ENCODE measurements around the gene LRP1.
A peak's percentile ranks its signal among the peaks of the same experiment; 100 is the strongest.

Gene LRP1

DNA sequence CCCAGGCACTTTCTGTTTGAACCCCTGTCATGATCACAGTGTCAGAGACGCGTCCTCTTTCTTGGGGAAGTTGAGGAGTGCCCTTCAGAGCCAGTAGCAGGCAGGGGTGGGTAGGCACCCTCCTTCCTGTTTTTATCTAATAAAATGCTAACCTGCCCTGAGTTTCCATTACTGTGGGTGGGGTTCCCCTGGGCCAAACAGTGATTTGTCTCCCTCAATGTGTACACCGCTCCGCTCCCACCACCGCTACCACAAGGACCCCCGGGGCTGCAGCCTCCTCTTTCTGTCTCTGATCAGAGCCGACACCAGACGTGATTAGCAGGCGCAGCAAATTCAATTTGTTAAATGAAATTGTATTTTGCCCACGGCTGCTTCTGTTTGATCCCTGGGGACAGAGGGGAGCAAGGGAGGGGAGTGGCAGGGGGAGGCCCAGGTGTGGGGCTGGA is 106.3 kb downstream of the LRP1 start:
- no peak for DNase-seq (ENCODE audit: low read depth)
- Histone ChIP-seq H3K4me1 (ENCODE audit: control insufficient read depth, insufficient read depth, low read length) (peaks cover 45% of the 10 kb centered on the region), H3K9me3 (ENCODE audit: control insufficient read depth, low read length) (no peaks in the 10 kb centered on the region), H3K27me3 (replicated peaks; ENCODE audit: control insufficient read depth, insufficient read depth, low read length) (no peaks in the 10 kb centered on the region), H3K36me3 (ENCODE audit: control insufficient read depth, insufficient read depth, low read length, severe bottlenecking) (peaks cover 37% of the 10 kb centered on the region), H3K4me3 (ENCODE audit: low read length) (no peak overlapping the region), H3K9ac (ENCODE audit: low read length) (no peak overlapping the region)

DNA sequence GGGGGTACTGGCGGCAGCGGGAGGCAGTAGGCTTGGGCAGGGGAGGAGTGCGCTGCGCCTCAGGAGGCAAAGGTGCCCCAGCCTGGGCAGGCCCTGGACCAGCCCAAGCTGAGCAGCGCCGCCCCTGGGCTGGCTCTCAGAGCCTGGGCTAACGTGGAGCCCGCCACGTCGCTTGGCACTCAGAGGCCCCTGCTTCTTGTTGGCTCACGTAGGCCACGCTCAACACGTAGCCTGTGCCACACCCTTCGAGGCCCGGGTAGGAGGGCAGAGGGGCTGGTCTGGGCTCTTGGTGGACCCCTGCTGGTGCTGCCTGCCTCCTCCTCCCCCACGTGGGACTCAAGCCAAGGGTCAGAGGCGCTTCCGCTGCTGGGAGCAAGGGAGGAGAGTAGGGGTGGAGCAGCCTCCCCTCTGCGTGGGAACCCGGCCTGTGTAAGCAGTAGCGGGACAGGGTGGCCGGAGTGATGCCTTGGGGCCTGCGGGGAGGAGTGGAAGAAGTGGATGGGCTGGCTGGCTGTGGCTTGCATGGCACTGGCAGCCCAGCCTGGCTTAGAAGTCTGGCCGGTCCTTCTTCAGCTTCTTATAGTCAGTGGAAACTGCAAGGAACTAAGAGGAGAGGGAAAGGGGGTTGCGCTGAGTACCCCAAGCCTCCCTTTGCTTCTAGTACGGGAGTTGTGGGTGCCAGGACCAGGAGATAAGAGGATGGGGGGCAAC is 106.9 kb downstream of the LRP1 start:
- Histone ChIP-seq H3K9ac (ENCODE audit: low read length) (peak overlapping the region; percentile 11), H3K4me3 (ENCODE audit: low read length) (no peak overlapping the region), H3K27me3 (replicated peaks; ENCODE audit: control insufficient read depth, insufficient read depth, low read length) (no peaks in the 10 kb centered on the region), H3K36me3 (ENCODE audit: control insufficient read depth, insufficient read depth, low read length, severe bottlenecking) (peaks cover 37% of the 10 kb centered on the region), H3K4me1 (ENCODE audit: control insufficient read depth, insufficient read depth, low read length) (peaks cover 48% of the 10 kb centered on the region), H3K9me3 (ENCODE audit: control insufficient read depth, low read length) (no peaks in the 10 kb centered on the region)
- DNase-seq (ENCODE audit: low read depth): no peak

DNA sequence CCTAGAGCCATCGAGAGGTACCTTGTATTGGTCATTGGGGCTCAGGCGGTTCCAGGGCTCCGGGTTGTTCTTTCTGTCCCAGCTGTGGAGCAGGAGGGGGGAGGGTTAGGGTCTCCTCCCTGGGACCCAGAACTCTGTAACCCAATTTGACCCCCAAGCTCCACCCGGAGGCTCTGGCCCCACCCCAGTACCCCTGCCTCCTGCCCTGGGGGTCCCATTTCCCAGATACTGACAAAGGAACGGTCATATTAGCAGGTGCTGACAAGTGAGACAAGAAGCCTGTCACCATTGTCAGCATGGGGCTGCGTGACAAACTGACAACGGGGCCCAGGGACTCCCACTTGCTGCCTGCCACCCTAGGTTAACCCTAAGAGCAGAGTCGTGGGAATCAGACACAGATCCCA is 107.4 kb downstream of the LRP1 start:
- Histone ChIP-seq H3K4me3 (ENCODE audit: low read length) (no peak overlapping the region), H3K9ac (ENCODE audit: low read length) (no peak overlapping the region), H3K27me3 (replicated peaks; ENCODE audit: control insufficient read depth, insufficient read depth, low read length) (no peaks in the 10 kb centered on the region), H3K4me1 (ENCODE audit: control insufficient read depth, insufficient read depth, low read length) (peaks cover 47% of the 10 kb centered on the region), H3K9me3 (ENCODE audit: control insufficient read depth, low read length) (no peaks in the 10 kb centered on the region), H3K36me3 (ENCODE audit: control insufficient read depth, insufficient read depth, low read length, severe bottlenecking) (peaks cover 37% of the 10 kb centered on the region)
- DNase-seq (ENCODE audit: low read depth): no peak

DNA sequence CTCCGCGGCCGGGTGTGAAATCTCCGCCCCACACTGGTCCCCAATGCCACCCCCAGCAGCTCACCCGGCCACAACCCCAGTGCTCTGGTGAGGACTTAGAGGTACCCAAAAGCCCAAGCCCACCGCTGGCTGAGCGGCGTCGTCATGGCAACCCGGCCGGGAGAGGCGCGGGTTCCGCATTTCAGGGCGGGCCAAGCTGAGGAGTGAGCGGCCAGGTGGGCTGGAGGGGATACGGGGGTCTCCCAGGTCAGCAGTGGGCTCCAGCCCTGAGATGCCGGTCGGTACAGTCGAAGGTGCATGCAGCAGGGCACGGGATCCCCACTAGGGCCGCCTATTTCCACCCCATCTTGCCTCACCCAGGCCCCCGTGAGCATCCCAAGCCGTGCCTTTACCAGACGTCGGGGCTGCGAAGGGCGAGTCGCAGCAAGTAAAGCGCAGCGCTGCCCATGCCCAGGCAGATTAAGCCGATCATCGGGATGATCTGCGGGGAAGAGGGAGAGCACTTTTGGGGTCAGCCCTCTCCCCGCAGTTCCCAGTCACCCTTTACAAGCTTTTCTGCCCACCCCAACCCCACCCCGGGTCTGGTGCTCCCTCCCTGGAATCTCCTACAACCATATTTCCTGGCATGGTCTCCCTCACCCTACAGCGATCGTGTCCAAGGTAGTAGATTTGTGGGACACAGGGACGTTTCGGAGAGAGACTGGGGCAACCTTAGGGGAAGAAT is 108.1 kb downstream of the LRP1 start:
- DNase-seq (ENCODE audit: low read depth): no peak
- Histone ChIP-seq H3K4me3 (ENCODE audit: low read length) (no peak overlapping the region), H3K27me3 (replicated peaks; ENCODE audit: control insufficient read depth, insufficient read depth, low read length) (no peaks in the 10 kb centered on the region), H3K9ac (ENCODE audit: low read length) (peak overlapping the region; percentile 52), H3K36me3 (ENCODE audit: control insufficient read depth, insufficient read depth, low read length, severe bottlenecking) (peaks cover 34% of the 10 kb centered on the region), H3K4me1 (ENCODE audit: control insufficient read depth, insufficient read depth, low read length) (peaks cover 47% of the 10 kb centered on the region), H3K9me3 (ENCODE audit: control insufficient read depth, low read length) (no peaks in the 10 kb centered on the region)

DNA sequence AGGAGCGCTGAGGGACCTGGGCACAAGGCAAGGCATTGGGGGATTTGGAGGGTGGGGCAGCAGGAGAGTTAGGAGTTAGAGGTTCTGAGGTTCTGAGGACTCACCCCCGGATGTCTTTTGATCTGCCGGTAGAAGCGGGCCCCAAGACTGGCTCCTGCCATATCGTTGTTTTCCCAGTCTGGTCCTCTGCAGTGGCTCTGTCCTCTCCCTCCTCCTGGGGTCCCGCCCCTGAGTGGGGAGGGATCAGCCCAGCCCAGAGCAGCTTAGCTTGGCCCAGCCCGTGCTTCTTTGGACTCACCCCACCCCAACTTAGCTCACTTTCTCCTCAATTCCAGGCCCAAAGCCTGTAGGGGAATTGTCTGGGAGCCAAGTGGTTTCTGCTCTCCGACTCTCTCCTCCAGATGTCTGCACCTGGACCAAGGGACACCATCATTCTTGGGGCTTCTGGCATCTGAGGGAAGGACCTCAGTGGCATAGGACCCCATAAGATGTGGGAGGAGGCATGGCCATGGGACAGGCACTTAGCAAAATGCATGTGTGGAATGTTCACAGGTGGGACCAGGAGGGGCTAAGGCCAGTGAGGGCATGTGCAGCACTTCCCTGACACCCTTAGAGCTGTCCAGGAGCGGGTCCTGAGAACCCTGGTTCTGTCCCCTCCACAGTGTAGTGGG is 108.8 kb downstream of the LRP1 start:
- H3K9ac ChIP-seq (ENCODE audit: low read length): peak overlapping the region; percentile 52
- H3K4me3 ChIP-seq (ENCODE audit: low read length): no peak overlapping the region
- H3K36me3 ChIP-seq (ENCODE audit: control insufficient read depth, insufficient read depth, low read length, severe bottlenecking): peaks cover 27% of the 10 kb centered on the region
- DNase-seq (ENCODE audit: low read depth): peak; percentile 63
- no peaks in the 10 kb centered on the region for H3K9me3 ChIP-seq (ENCODE audit: control insufficient read depth, low read length)
- peaks cover 48% of the 10 kb centered on the region for H3K4me1 ChIP-seq (ENCODE audit: control insufficient read depth, insufficient read depth, low read length)
- H3K27me3 ChIP-seq (replicated peaks; ENCODE audit: control insufficient read depth, insufficient read depth, low read length): peaks cover 3% of the 10 kb centered on the region

DNA sequence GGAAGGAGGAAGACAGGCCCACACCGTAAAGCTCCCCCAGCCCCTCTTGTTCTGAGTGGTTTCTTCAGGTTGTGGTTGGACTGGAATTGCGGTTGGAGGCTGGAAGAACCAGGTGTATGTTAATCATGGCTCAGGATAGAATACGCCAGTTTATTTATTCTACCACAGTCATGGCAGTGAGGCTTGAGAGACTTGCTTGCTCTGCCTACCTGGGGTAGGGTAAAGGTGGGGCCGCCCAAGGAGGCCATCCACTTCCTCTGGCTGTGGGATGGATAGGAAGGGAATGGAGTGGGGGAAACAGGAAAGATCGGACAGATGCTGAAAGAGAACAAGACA is 109.3 kb downstream of the LRP1 start:
- no peak overlapping the region for H3K4me3 ChIP-seq (ENCODE audit: low read length)
- H3K9me3 ChIP-seq (ENCODE audit: control insufficient read depth, low read length): no peaks in the 10 kb centered on the region
- H3K9ac ChIP-seq (ENCODE audit: low read length): no peak overlapping the region
- H3K4me1 ChIP-seq (ENCODE audit: control insufficient read depth, insufficient read depth, low read length): peaks cover 48% of the 10 kb centered on the region
- peaks cover 22% of the 10 kb centered on the region for H3K36me3 ChIP-seq (ENCODE audit: control insufficient read depth, insufficient read depth, low read length, severe bottlenecking)
- DNase-seq (ENCODE audit: low read depth): no peak
- H3K27me3 ChIP-seq (replicated peaks; ENCODE audit: control insufficient read depth, insufficient read depth, low read length): peaks cover 4% of the 10 kb centered on the region

DNA sequence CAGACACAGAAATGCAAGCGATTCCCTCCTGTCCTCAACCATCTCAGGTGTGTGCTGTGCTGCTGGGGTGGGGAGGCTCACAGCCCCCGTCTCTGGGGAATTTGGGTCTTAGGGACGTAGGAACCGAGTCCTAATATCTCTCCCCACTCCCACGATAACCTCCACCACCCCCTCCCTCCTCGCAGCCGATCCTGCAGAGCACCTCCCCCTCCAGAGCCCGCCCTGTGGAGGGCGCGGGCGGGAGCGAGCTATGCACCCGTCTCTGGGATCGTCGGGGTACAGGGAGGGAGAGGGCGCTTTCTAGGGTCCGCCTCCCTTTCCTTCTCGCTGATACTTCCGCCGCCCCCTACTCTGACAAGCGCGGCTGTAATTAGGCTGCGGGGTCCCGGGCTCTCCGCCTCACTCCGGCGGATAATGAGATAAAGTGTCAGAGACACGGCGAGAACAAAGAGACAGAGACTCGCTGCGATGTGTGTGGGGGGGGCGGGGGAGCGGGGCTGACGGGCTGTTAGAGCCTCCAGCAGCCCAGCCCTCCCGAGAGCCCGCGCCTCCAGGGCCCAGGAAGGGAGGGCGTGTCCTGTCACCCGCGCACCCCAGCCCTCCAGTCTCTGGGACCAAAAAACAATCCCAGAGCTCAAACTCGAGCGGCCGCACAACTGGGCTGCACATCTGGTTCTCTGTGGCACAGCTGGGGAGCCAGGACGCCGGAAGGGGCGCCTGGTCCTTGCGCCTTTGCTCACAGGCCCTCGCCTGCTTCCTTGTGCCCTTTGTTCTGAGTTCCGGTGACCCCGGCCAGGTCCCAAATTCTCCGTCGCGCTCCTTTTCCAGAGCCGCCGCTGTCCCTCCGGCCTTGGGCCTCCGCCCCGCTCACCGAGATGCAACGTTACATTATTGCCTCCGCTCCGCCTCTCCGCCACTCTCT is 109.9 kb downstream of the LRP1 start:
- H3K4me3 ChIP-seq (ENCODE audit: low read length): peak overlapping the region; percentile 81
- DNase-seq (ENCODE audit: low read depth): no peak
- peak overlapping the region; percentile 91 for H3K9ac ChIP-seq (ENCODE audit: low read length)
- no peaks in the 10 kb centered on the region for H3K9me3 ChIP-seq (ENCODE audit: control insufficient read depth, low read length)
- peaks cover 51% of the 10 kb centered on the region for H3K4me1 ChIP-seq (ENCODE audit: control insufficient read depth, insufficient read depth, low read length)
- H3K27me3 ChIP-seq (replicated peaks; ENCODE audit: control insufficient read depth, insufficient read depth, low read length): peaks cover 4% of the 10 kb centered on the region
- H3K36me3 ChIP-seq (ENCODE audit: control insufficient read depth, insufficient read depth, low read length, severe bottlenecking): peaks cover 15% of the 10 kb centered on the region

DNA sequence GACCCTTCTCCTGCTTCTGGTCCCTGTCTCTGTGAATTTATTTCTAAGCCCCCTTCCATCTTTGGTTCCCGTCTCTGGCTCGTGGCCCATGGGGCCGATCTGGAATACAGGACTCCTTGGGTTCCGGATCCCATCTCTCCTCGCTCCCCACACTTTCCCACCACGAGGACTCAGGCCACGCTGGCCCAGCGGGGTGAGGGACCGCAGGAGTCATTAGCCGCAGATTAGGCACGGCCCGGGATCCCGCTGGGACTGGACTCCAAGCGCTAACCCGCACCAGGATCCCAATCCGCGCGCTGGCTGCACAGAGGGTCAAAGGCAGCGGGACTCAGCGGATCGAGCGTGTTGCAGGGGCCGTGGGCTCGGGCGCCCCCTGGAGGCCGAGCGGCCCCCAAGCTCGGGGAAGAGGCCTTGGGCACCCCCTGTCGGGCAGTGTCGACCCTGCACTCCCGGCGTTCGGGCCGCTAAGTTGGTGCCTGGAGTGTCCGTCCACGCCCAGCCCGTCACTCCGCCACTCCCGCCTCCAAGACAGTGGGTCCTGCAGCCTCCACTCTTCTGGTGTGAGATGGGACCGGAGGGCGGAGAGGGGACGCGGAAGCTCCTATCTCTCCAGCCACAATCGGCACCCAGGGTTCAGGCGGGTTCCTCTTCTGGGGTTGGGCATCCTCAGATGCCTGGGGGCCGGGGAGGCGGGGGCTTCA is 110.7 kb downstream of the LRP1 start:
- Histone ChIP-seq H3K36me3 (ENCODE audit: control insufficient read depth, insufficient read depth, low read length, severe bottlenecking) (peaks cover 7% of the 10 kb centered on the region), H3K9me3 (ENCODE audit: control insufficient read depth, low read length) (no peaks in the 10 kb centered on the region), H3K4me1 (ENCODE audit: control insufficient read depth, insufficient read depth, low read length) (peaks cover 43% of the 10 kb centered on the region), H3K27me3 (replicated peaks; ENCODE audit: control insufficient read depth, insufficient read depth, low read length) (peaks cover 4% of the 10 kb centered on the region), H3K4me3 (ENCODE audit: low read length) (peak overlapping the region; percentile 81), H3K9ac (ENCODE audit: low read length) (peak overlapping the region; percentile 91)
- DNase-seq (ENCODE audit: low read depth): peak; percentile 95

DNA sequence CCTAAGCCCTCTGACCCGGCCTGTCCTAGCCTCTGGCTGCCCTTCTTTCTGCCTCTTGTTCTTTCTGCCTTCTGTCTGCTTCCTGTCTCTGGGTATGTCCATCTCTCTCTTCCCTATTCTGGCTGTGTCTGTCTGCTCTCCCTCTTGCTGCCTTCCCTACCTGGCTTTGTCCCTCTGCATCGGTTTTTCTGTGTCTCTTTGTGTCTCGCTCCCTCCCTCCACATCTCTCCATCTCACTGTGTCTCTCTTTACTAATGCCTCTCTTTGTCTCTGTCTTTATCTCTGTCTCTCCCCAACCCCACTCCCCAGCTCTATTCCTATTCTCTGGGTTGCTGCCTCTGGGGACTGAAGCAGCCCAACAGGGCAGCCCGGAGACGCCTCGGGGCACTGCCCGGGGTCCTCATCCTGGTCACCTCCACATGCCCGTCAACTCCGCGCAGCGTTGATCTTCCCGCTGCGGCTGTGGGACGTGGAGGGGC is 111.3 kb downstream of the LRP1 start:
- Histone ChIP-seq H3K27me3 (replicated peaks; ENCODE audit: control insufficient read depth, insufficient read depth, low read length) (peaks cover 4% of the 10 kb centered on the region), H3K9me3 (ENCODE audit: control insufficient read depth, low read length) (no peaks in the 10 kb centered on the region), H3K9ac (ENCODE audit: low read length) (peak overlapping the region; percentile 91), H3K36me3 (ENCODE audit: control insufficient read depth, insufficient read depth, low read length, severe bottlenecking) (peaks cover 1% of the 10 kb centered on the region), H3K4me3 (ENCODE audit: low read length) (peak overlapping the region; percentile 81), H3K4me1 (ENCODE audit: control insufficient read depth, insufficient read depth, low read length) (peaks cover 37% of the 10 kb centered on the region)
- no peak for DNase-seq (ENCODE audit: low read depth)

Measured in adipocyte (in vitro differentiated cells).